ENCODE measurements around the gene PTPRC. TPM values are rescaled to one million over a fixed set of nuclear protein-coding genes. Genes with fewer than 3 reads are reported as not detected.
A peak's percentile ranks its signal among the peaks of the same experiment; 100 is the strongest.

PTPRC gene
- polyA plus RNA-seq, 1 donor, result 4.6 TPM

- DNase-seq, result no peak
These were observed 8.2 kb downstream of the PTPRC start for GRCh38 chr1:198647055-198647454.

GRCh38 chr1:198648592-198648991 lies 9.8 kb downstream of the PTPRC start:
- DNase-seq, result no peak

- no peak for DNase-seq
These were observed 10.6 kb downstream of the PTPRC start for GRCh38 chr1:198649232-198649967.

GRCh38 chr1:198649968-198650338 lies 11.1 kb downstream of the PTPRC start:
- no peak for DNase-seq

DNA sequence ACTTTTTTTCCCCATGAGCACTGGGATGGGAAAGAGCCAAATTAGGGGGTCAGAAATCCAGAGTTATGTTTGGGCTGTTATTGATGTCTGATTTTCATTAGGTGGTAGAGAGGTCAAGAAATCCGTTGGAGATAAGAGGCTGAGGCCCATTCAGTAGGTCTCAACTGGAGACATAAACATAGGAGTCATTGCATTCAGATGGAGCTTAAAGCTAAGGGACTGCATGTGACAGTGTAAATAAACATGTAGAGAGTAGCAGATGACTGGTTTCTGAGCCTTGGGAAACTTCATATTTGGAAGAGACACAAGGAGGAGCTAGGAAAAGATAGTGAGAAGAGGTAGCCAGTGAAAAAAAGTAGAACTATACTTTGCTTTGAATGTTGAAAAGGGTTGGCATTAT lies 11.7 kb downstream of the PTPRC start:
- DNase-seq, result no peak

- no peak for DNase-seq
These were observed 13.0 kb downstream of the PTPRC start for GRCh38 chr1:198651650-198652400.

- DNase-seq, result no peak
These were observed 15.1 kb downstream of the PTPRC start for GRCh38 chr1:198653808-198654413.

DNA sequence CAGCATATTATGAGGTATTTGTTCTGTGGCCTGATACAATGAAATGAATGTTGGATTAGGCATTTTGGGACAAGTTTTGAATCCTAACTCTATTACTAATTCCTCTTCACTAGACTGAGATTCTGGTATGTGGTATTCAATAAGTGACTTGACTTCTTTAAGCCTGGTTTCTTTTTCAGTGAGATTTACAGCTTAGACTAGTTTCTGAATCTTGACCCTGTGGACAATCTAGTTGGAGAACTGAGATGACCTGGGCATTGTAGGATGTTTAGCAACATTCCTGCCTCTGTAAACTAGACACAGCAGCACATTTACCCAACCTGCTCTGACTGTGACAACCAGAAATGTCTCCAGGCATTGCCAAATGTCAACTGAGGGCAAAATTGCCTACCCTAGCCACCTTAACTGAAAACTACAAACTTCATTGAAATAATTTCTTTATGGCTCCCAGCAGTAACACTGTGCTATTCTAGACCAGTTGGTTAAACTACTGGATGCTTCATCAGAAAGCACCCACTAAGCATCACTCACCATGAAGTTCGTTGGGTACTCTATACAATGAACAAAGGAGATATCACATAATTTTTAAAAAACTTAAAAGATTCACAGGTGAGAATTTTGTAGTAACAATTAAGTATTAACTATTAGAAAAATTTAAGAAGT lies 16.8 kb downstream of the PTPRC start:
- no peak for DNase-seq

- DNase-seq, result no peak
These were observed 17.7 kb downstream of the PTPRC start for GRCh38 chr1:198656500-198656932.

DNA sequence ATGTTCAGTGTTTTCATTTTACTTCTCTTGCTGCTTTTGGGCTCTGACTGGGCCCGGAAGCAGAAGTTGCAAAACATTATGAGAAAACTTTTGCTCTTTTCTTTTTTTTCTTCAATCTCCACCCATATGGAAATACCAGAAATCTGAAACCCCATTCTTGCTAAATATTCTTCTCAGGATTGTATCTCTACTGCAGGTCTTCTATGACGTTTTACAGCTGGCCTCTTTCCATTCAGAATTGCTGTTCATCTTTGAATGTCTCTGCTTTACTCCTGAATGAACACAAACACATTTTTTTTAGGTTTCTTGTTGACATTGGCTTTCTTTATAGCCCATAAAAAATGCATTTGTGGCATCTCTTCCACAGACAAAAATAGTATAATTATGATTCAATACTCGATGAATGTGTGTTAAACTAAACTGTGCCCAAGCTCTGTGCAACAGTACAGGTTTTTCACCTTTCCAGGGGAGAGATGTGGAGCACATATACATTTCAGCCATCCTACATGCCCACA lies 18.8 kb downstream of the PTPRC start:
- DNase-seq, result no peak

- no peak for DNase-seq
These were observed 21.8 kb downstream of the PTPRC start for GRCh38 chr1:198660341-198661261.

- no peak for DNase-seq
These were observed 24.0 kb downstream of the PTPRC start for GRCh38 chr1:198662821-198663220.

GRCh38 chr1:198664068-198664788 lies 25.4 kb downstream of the PTPRC start:
- DNase-seq, result no peak

DNA sequence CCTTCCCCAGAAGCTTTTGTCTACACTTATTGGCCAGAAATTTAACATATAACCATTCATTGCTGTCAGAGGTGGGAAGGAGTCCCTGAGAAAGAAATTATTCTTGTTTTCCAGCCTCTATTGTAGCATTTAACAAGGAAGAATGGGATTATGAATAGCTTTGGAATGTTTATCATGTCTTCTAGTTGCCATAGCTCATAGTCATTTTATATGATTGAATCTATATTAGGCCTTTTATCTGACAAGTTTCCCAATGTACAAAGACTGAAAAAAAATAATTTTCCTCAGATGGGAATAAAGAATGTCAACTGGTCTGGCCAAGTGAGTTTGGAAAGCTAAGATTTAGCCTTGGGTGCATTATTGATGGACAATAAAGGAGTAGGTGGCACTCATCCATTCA lies 28.3 kb downstream of the PTPRC start:
- no peak for DNase-seq

GRCh38 chr1:198667807-198668206 lies 29.0 kb downstream of the PTPRC start:
- no peak for DNase-seq

DNA sequence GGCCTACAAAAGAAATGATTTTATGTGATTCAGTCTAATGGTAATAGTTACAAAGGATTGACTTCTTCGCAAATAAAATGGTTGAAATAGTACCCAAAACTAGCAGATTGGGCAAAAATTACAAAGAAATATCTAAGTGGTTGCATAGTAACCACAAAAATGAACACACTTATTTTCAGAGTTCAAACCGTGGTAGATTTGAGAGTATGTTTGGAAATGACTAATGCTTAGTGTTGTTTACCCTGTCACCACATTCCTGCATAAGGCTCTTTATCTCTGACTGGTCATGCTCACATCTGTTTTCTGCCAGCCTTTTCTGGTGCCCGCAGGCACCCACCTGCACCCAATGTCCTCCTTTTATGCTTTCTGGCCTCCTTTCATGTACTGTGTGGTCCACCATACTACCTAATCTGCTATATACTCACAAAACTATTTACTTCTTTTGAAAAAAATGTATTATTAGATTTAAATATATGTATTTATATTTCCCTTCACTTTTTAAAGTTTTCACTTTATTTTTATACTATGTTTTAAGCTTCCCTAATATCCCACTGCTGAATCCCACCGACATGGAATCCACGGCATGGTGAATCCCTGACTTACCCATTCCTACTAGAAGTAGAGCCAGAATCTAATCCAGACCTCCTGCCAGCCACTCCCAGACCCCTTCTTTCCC lies 30.3 kb downstream of the PTPRC start:
- no peak for DNase-seq

- no peak for DNase-seq
These were observed 30.9 kb downstream of the PTPRC start for GRCh38 chr1:198669771-198670170.

DNA sequence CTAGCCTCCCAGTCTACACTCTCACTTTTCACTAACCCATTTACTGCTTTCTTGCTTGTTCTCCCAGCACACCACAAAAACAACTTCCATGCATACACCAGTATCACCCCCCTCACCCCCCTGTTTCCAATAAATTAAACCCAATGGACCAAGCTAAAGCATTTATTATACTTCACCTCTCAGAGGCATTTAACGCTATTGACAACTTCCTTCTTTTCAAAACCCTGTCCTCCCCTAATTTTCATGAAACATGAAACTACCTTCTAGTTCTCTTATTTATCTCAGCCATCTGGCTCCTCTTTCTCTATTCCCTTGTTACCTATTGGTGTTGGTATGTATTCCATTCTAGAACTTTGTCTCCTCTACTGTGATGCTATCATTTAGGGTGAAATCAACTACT lies 32.3 kb downstream of the PTPRC start:
- peak; percentile 27 for DNase-seq

DNA sequence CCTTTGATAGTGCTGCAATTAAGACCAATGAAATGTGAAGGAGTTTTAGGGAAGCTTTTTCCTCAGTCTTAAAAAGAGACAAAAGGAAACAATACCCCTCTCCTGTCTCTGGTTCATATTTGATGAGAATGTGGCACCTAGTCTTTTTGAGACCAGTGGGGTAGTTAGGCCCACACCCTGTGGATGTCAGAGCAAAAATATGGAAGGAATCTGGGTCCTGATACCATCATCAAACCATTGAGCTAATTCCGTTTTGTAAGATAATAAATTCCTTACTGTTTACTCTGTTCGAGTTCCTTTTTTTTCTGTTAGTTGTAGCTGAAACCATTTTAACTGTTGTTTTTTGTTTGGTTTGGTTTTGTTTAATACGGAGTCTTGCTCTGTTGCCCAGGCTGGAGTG lies 33.3 kb downstream of the PTPRC start:
- DNase-seq, result no peak

- no peak for DNase-seq
These were observed 35.2 kb downstream of the PTPRC start for GRCh38 chr1:198674009-198674408.
